HEK293T (cell line): ENCODE results near the gene TMBIM6.

Experiments
- CTCF ChIA-PET: fragments of 350-600 bp; formaldehyde crosslinking; extraction: SDS; loops from one replicate; lab custom pipeline; 2021; ENCODE audit warnings: antibody characterized with exemption, inconsistent platforms; lab: Yijun Ruan, JAX
- POLR2A ChIA-PET: fragments of 350-600 bp; formaldehyde crosslinking; extraction: SDS; loops from one replicate; lab custom pipeline; 2020; ENCODE audit warnings: antibody characterized with exemption, inconsistent platforms; lab: Yijun Ruan, JAX
- DNase-seq: peaks from one replicate; pipeline ENCODE4 v3.0.0; 2012; ENCODE audit warnings: mixed read lengths; ENCODE audit errors: extremely low spot score
- ARNT ChIP-seq: fragments of 450-650 bp; IDR thresholded peaks from 2 replicates; pipeline ENCODE4 v1.6.1; 2017; ENCODE audit warnings: mild to moderate bottlenecking
- BHLHE40 ChIP-seq: fragments of 450-650 bp; IDR thresholded peaks from 2 replicates; pipeline ENCODE4 v1.6.1; 2016; ENCODE audit warnings: mild to moderate bottlenecking, moderate library complexity, borderline replicate concordance
- CTBP1 ChIP-seq: fragments of 450-650 bp; IDR thresholded peaks from 2 replicates; pipeline ENCODE4 v1.6.1; 2016; ENCODE audit warnings: borderline replicate concordance
- ELF4 ChIP-seq: fragments of 450-650 bp; IDR thresholded peaks from 2 replicates; pipeline ENCODE4 v1.6.1; 2017; ENCODE audit warnings: antibody characterized with exemption
- FOXA1 ChIP-seq: fragments of 450-650 bp; IDR thresholded peaks from 2 replicates; pipeline ENCODE4 v1.6.1; 2016; ENCODE audit warnings: mild to moderate bottlenecking
- FOXK2 ChIP-seq: fragments of 450-650 bp; IDR thresholded peaks from 2 replicates; pipeline ENCODE4 v1.6.1; 2016; ENCODE audit warnings: mild to moderate bottlenecking
- FOXM1 ChIP-seq: fragments of 450-650 bp; IDR thresholded peaks from 2 replicates; pipeline ENCODE4 v1.6.1; 2017; ENCODE audit warnings: mild to moderate bottlenecking, borderline replicate concordance
- HDGF ChIP-seq: fragments of 450-650 bp; IDR thresholded peaks from 2 replicates; pipeline ENCODE4 v1.6.1; 2017; ENCODE audit warnings: antibody characterized with exemption, borderline replicate concordance
- L3MBTL2 ChIP-seq: fragments of 450-650 bp; conservative IDR thresholded peaks from 2 replicates; pipeline ENCODE4 v1.6.1; 2016; ENCODE audit warnings: mild to moderate bottlenecking
- LEF1 ChIP-seq: fragments of 450-650 bp; IDR thresholded peaks from 2 replicates; pipeline ENCODE4 v1.6.1; 2017; ENCODE audit warnings: mild to moderate bottlenecking, borderline replicate concordance
- NFRKB ChIP-seq: fragments of 450-650 bp; IDR thresholded peaks from 2 replicates; pipeline ENCODE4 v1.6.1; 2016; ENCODE audit warnings: mild to moderate bottlenecking, moderate library complexity
- PKNOX1 ChIP-seq: fragments of 450-650 bp; IDR thresholded peaks from 2 replicates; pipeline ENCODE4 v1.6.1; 2016
- SP1 ChIP-seq: fragments of 450-650 bp; IDR thresholded peaks from 2 replicates; pipeline ENCODE4 v1.6.1; 2017
- SUZ12 ChIP-seq: fragments of 450-650 bp; IDR thresholded peaks from 2 replicates; pipeline ENCODE4 v1.6.1; 2016; ENCODE audit warnings: mild to moderate bottlenecking
- TARDBP ChIP-seq: fragments of 450-650 bp; IDR thresholded peaks from 2 replicates; pipeline ENCODE4 v1.6.1; 2016
- ZNF384 ChIP-seq: fragments of 450-650 bp; IDR thresholded peaks from 2 replicates; pipeline ENCODE4 v1.6.1; 2016

Gene TMBIM6

GRCh38 chr12:49702009-49702408 is 39.3 kb upstream of the TMBIM6 start:
- TF ChIP-seq LEF1 (no peak), PKNOX1 (no peak), ARNT (no peak), TARDBP (no peak), FOXK2 (no peak), BHLHE40 (no peak)
- ChIA-PET CTCF (no interaction called here), POLR2A (no interaction called here)
- DNase-seq: no peak

- CTCF ChIA-PET: interaction anchor here (0.8 to 1.1 kb wide), 3 partner anchors 39 to 355 kb away, joined by 3 to 4 read pairs (median 3); partner anchors contain the start of gene TMBIM6
- TF ChIP-seq HDGF (no peak), CTBP1 (no peak)
- DNase-seq: no peak
- POLR2A ChIA-PET: interaction anchor here (0.8 to 1.5 kb wide), 3 partner anchors 39 to 380 kb away, joined by 3 to 5 read pairs (median 3); partner anchors contain the start of gene TROAP
Observed at GRCh38 chr12:49702676-49703215, 38.6 kb upstream of the TMBIM6 start.

- CTCF ChIA-PET: interaction anchor here (0.8 to 1.1 kb wide), 4 partner anchors 13 to 356 kb away, joined by 3 to 4 read pairs (median 3); partner anchors contain the start of gene TMBIM6
- no peak for TF ChIP-seq PKNOX1
- TF ChIP-seq LEF1: no peak
- no peak for TF ChIP-seq ELF4
- no peak for TF ChIP-seq HDGF
- TF ChIP-seq FOXK2: no peak
- TF ChIP-seq BHLHE40: no peak
- TF ChIP-seq L3MBTL2: no peak
- TF ChIP-seq ZNF384: no peak
- DNase-seq: no peak
- POLR2A ChIA-PET: interaction anchor here (1.0 to 4.3 kb wide), 3 partner anchors 38 to 55 kb away, joined by 3 to 19 read pairs (median 5); partner anchors contain the start of gene TMBIM6
Observed at GRCh38 chr12:49703647-49704137, 37.7 kb upstream of the TMBIM6 start.

- CTCF ChIA-PET: interaction anchor here (1.0 to 1.5 kb wide), 4 partner anchors 8 to 69 kb away, joined by 3 to 4 read pairs (median 4); no protein-coding TSS in a partner anchor
- no peak for DNase-seq
- POLR2A ChIA-PET: interaction anchor here (1.3 to 4.3 kb wide), 5 partner anchors 8 to 83 kb away, joined by 3 to 19 read pairs (median 3); partner anchors contain the start of gene TMBIM6
- no peak for TF ChIP-seq SP1
- TF ChIP-seq PKNOX1: no peak
- TF ChIP-seq NFRKB: no peak
- TF ChIP-seq SUZ12: no peak
- TF ChIP-seq LEF1: no peak
- no peak for TF ChIP-seq L3MBTL2
- no peak for TF ChIP-seq ARNT
- TF ChIP-seq TARDBP: no peak
- no peak for TF ChIP-seq ELF4
- no peak for TF ChIP-seq BHLHE40
- no peak for TF ChIP-seq FOXM1
- TF ChIP-seq FOXA1: no peak
- TF ChIP-seq HDGF: no peak
Observed at GRCh38 chr12:49705479-49706134, 35.8 kb upstream of the TMBIM6 start.

GRCh38 chr12:49706351-49707127 is 34.8 kb upstream of the TMBIM6 start:
- no peak for TF ChIP-seq ARNT
- TF ChIP-seq FOXA1: no peak
- TF ChIP-seq HDGF: no peak
- TF ChIP-seq BHLHE40: no peak
- no peak for TF ChIP-seq TARDBP
- no peak for TF ChIP-seq ZNF384
- TF ChIP-seq FOXK2: no peak
- no peak for TF ChIP-seq SUZ12
- TF ChIP-seq LEF1: no peak
- peak; percentile 39 for DNase-seq
- POLR2A ChIA-PET: interaction anchor here (0.6 to 4.3 kb wide), 6 partner anchors 9 to 84 kb away, joined by 3 to 19 read pairs (median 4); partner anchors contain the start of gene TMBIM6
- CTCF ChIA-PET: interaction anchor here (1.1 to 1.3 kb wide), 2 partner anchors 9 to 63 kb away, joined by 4 read pairs; no protein-coding TSS in a partner anchor
